Calu3 (cell line): Measurements from ENCODE around the gene NUDT15. TPM values are rescaled to one million over a fixed set of nuclear protein-coding genes. Genes with fewer than 3 reads are reported as not detected.

ENCODE experiments used
- BruUV-seq: library from RNA; stranded (reverse); fragments of 400-500 nt; replicated peaks from 2 replicates; lab custom pipeline; 2021; lab: Mats Ljungman, UMichigan
- CTCF ChIA-PET: fragments of 300-600 bp; sonication (Branson Sonifier 250); formaldehyde crosslinking; loops from one replicate; lab custom pipeline; 2022; ENCODE audit warnings: antibody characterized with exemption; lab: Charles Lee
- DNase-seq: peaks from one replicate; pipeline ENCODE4 v3.0.0; 2022
- H3K27ac Mint-ChIP-seq: one replicate; pipeline ENCODE4 v1.8.0; 2022; ENCODE audit warnings: mixed read lengths; ENCODE audit not compliant: unreplicated experiment
- H3K27me3 Mint-ChIP-seq: one replicate; pipeline ENCODE4 v1.8.0; 2022; ENCODE audit warnings: mixed read lengths; ENCODE audit not compliant: unreplicated experiment
- H3K36me3 Mint-ChIP-seq: one replicate; pipeline ENCODE4 v1.8.0; 2022; ENCODE audit warnings: mild to moderate bottlenecking, moderate library complexity, mixed read lengths; ENCODE audit not compliant: insufficient read depth, unreplicated experiment
- H3K4me1 Mint-ChIP-seq: one replicate; pipeline ENCODE4 v1.8.0; 2022; ENCODE audit warnings: mild to moderate bottlenecking, low read depth, mixed read lengths; ENCODE audit not compliant: unreplicated experiment
- H3K4me3 Mint-ChIP-seq: one replicate; pipeline ENCODE4 v1.8.0; 2022; ENCODE audit warnings: mild to moderate bottlenecking, low read depth, moderate library complexity, mixed read lengths; ENCODE audit not compliant: unreplicated experiment
- H3K9me3 Mint-ChIP-seq: one replicate; pipeline ENCODE4 v1.8.0; 2022; ENCODE audit warnings: low read depth, mixed read lengths; ENCODE audit not compliant: unreplicated experiment
- CTCF ChIP-seq: fragments of 200-600 bp; IDR thresholded peaks from one replicate; pipeline ENCODE4 v1.8.0; 2022; ENCODE audit warnings: antibody characterized with exemption; ENCODE audit not compliant: unreplicated experiment
- intact Hi-C: fragments of 100-400 bp; cut with micrococcal nuclease; formaldehyde crosslinking; loops from one replicate; pipeline ENCODE4 v1.10.0; 2022; ENCODE audit not compliant: unreplicated experiment
- total RNA-seq: library from RNA; stranded (reverse); gene quantifications from 2 replicates; pipeline ENCODE4 v1.2.3, GENCODE V29; 2022

Gene NUDT15
- total RNA-seq, 1 experiment from 2014 or later: 19.4 TPM

GRCh38 chr13:48040896-48041295 is 3.4 kb downstream of the NUDT15 start:
- Mint-ChIP-seq H3K27me3 (no peaks in the 10 kb centered on the region), H3K27ac (no peak overlapping the region), H3K4me3 (no peak overlapping the region), H3K9me3 (no peaks in the 10 kb centered on the region), H3K4me1 (peaks cover 11% of the 10 kb centered on the region), H3K36me3 (peaks cover 22% of the 10 kb centered on the region)
- no TSS peak for BruUV-seq
- CTCF ChIA-PET: no interaction called here
- no peak for TF ChIP-seq CTCF
- intact Hi-C loops: no loop called here
- DNase-seq: no peak

- peaks cover 15% of the 10 kb centered on the region for H3K36me3 Mint-ChIP-seq
- peaks cover 11% of the 10 kb centered on the region for H3K4me1 Mint-ChIP-seq
- CTCF ChIA-PET: no interaction called here
- H3K9me3 Mint-ChIP-seq: no peaks in the 10 kb centered on the region
- DNase-seq: no peak
- no peak for TF ChIP-seq CTCF
- H3K27me3 Mint-ChIP-seq: no peaks in the 10 kb centered on the region
- H3K4me3 Mint-ChIP-seq: no peak overlapping the region
- BruUV-seq: no TSS peak
- H3K27ac Mint-ChIP-seq: no peak overlapping the region
- intact Hi-C loops: no loop called here
These were observed 5.4 kb downstream of the NUDT15 start for GRCh38 chr13:48042894-48043293.

GRCh38 chr13:48043789-48044503 is 6.4 kb downstream of the NUDT15 start:
- H3K27ac Mint-ChIP-seq: no peak overlapping the region

GRCh38 chr13:48050550-48050949 is 13.0 kb downstream of the NUDT15 start:
- Mint-ChIP-seq H3K4me3 (no peak overlapping the region), H3K4me1 (no peaks in the 10 kb centered on the region), H3K9me3 (no peaks in the 10 kb centered on the region), H3K27me3 (no peaks in the 10 kb centered on the region), H3K36me3 (peaks cover 16% of the 10 kb centered on the region), H3K27ac (no peak overlapping the region)
- no peak for TF ChIP-seq CTCF
- intact Hi-C loops: no loop called here
- BruUV-seq: no TSS peak
- CTCF ChIA-PET: no interaction called here
- DNase-seq: no peak

More at GRCh38 chr13:48043789-48044503, 6.4 kb downstream of the NUDT15 start:
- BruUV-seq: no TSS peak
- no peak for TF ChIP-seq CTCF
- Mint-ChIP-seq H3K36me3 (peaks cover 8% of the 10 kb centered on the region), H3K9me3 (no peaks in the 10 kb centered on the region), H3K4me3 (no peak overlapping the region), H3K27me3 (no peaks in the 10 kb centered on the region), H3K4me1 (peaks cover 6% of the 10 kb centered on the region)
- intact Hi-C loops: no loop called here
- DNase-seq: no peak
- CTCF ChIA-PET: interaction anchor here (0.5 kb wide), 1 partner anchor 210 kb away, joined by 3 read pairs; no protein-coding TSS in a partner anchor
